H9 (cell line): Measurements from ENCODE around the gene FANCC. TPM values are rescaled to one million over a fixed set of nuclear protein-coding genes. Genes with fewer than 3 reads are reported as not detected.

ENCODE experiments used
- DNase-seq: peaks from one replicate; pipeline ENCODE4 v3.0.0-alpha.2; 2017
- H2AFZ ChIP-seq: one replicate; pipeline ENCODE4 v1.6.1; 2013; ENCODE audit warnings: mild to moderate bottlenecking, low read length, control low read depth, moderate library complexity
- H2AK5ac ChIP-seq: 2 replicates; pipeline ENCODE4 v1.6.1; 2013; ENCODE audit warnings: low read length, control low read depth, mixed read lengths; ENCODE audit not compliant: insufficient read length
- H2BK120ac ChIP-seq: one replicate; pipeline ENCODE4 v1.6.1; 2013; ENCODE audit warnings: low read depth, mild to moderate bottlenecking, low read length, control low read depth, inconsistent platforms; ENCODE audit not compliant: poor library complexity, severe bottlenecking
- H2BK12ac ChIP-seq: 2 replicates; pipeline ENCODE4 v1.6.1; 2013; ENCODE audit warnings: low read length, control low read depth, mixed read lengths, low read depth; ENCODE audit not compliant: insufficient read length
- H2BK15ac ChIP-seq: 2 replicates; pipeline ENCODE4 v1.6.1; 2013; ENCODE audit warnings: low read depth, low read length, control low read depth
- H2BK20ac ChIP-seq: one replicate; pipeline ENCODE4 v1.6.1; 2013; ENCODE audit warnings: low read depth, mild to moderate bottlenecking, low read length, control low read depth, inconsistent platforms; ENCODE audit not compliant: poor library complexity, severe bottlenecking
- H2BK5ac ChIP-seq: 2 replicates; pipeline ENCODE4 v1.6.1; 2013; ENCODE audit warnings: low read length, control low read depth, mixed read lengths; ENCODE audit not compliant: insufficient read length
- H3K14ac ChIP-seq: 2 replicates; pipeline ENCODE4 v1.6.1; 2013; ENCODE audit warnings: low read length, control low read depth; ENCODE audit not compliant: insufficient read depth
- H3K18ac ChIP-seq: 2 replicates; pipeline ENCODE4 v1.6.1; 2013; ENCODE audit warnings: low read depth, mild to moderate bottlenecking, mixed read lengths, low read length, control low read depth; ENCODE audit not compliant: insufficient read length
- H3K23ac ChIP-seq: 2 replicates; pipeline ENCODE4 v1.6.1; 2013; ENCODE audit warnings: low read length, control low read depth, mixed read lengths, low read depth; ENCODE audit not compliant: insufficient read length
- H3K23me2 ChIP-seq: 2 replicates; pipeline ENCODE4 v1.6.1; 2013; ENCODE audit warnings: low read depth, mild to moderate bottlenecking, mixed read lengths, low read length, control low read depth; ENCODE audit not compliant: insufficient read length, poor library complexity, severe bottlenecking
- H3K27ac ChIP-seq: 2 replicates; pipeline ENCODE4 v1.5.1; 2013; ENCODE audit warnings: low read length, control low read depth, mixed read lengths, low read depth; ENCODE audit not compliant: insufficient read length
- H3K27me3 ChIP-seq: 2 replicates; pipeline ENCODE4 v1.6.1; 2013; ENCODE audit warnings: low read length, control low read depth, inconsistent platforms; ENCODE audit not compliant: insufficient read depth
- H3K4ac ChIP-seq: 2 replicates; pipeline ENCODE4 v1.6.1; 2013; ENCODE audit warnings: low read depth, mild to moderate bottlenecking, control low read depth, inconsistent platforms, low read length, moderate library complexity
- H3K4me1 ChIP-seq: 2 replicates; pipeline ENCODE4 v1.6.1; 2013; ENCODE audit warnings: low read length, control low read depth, inconsistent platforms; ENCODE audit not compliant: insufficient read depth
- H3K4me2 ChIP-seq: 2 replicates; pipeline ENCODE4 v1.6.1; 2013; ENCODE audit warnings: low read length, control low read depth, mixed read lengths; ENCODE audit not compliant: insufficient read length, insufficient read depth
- H3K56ac ChIP-seq: 2 replicates; pipeline ENCODE4 v1.6.1; 2013; ENCODE audit warnings: low read depth, mild to moderate bottlenecking, mixed read lengths, low read length, control low read depth; ENCODE audit not compliant: insufficient read length
- H3K79me1 ChIP-seq: 2 replicates; pipeline ENCODE4 v1.6.1; 2013; ENCODE audit warnings: low read depth, mild to moderate bottlenecking, moderate library complexity, low read length, control low read depth, inconsistent platforms; ENCODE audit not compliant: insufficient read depth, poor library complexity, severe bottlenecking
- H3K79me2 ChIP-seq: 2 replicates; pipeline ENCODE4 v1.6.1; 2013; ENCODE audit warnings: low read length, control low read depth, inconsistent platforms; ENCODE audit not compliant: insufficient read depth
- H3K9ac ChIP-seq: 2 replicates; pipeline ENCODE4 v1.6.1; 2013; ENCODE audit warnings: low read length, control low read depth, mixed read lengths; ENCODE audit not compliant: insufficient read length; ENCODE audit errors: extremely low read depth
- H3K9me3 ChIP-seq: one replicate; pipeline ENCODE4 v1.6.1; 2013; ENCODE audit warnings: low read depth, low read length, inconsistent platforms; ENCODE audit not compliant: control insufficient read depth
- H3T11ph ChIP-seq: one replicate; pipeline ENCODE4 v1.6.1; 2013; ENCODE audit warnings: mild to moderate bottlenecking, low read length, control low read depth, inconsistent platforms
- H4K20me1 ChIP-seq: one replicate; pipeline ENCODE4 v1.6.1; 2013; ENCODE audit not compliant: control insufficient read depth, insufficient read length, insufficient read depth
- H4K5ac ChIP-seq: 2 replicates; pipeline ENCODE4 v1.6.1; 2013; ENCODE audit warnings: low read depth, mild to moderate bottlenecking, mixed read lengths, low read length, control low read depth; ENCODE audit not compliant: insufficient read length
- H4K8ac ChIP-seq: replicated peaks from 2 replicates; pipeline ENCODE4 v1.6.1; 2013; ENCODE audit warnings: low read length, control low read depth, mixed read lengths, low read depth; ENCODE audit not compliant: insufficient read length
- H4K91ac ChIP-seq: 2 replicates; pipeline ENCODE4 v1.6.1; 2013; ENCODE audit warnings: low read depth, mild to moderate bottlenecking, moderate library complexity, mixed read lengths, low read length, control low read depth; ENCODE audit not compliant: insufficient read length
- H3K27ac Mint-ChIP-seq, 3 experiments: 2 replicates in 2 of 3; 3 replicates in 1 of 3; pipeline ENCODE4 v1.8.0; 2020 to 2021; ENCODE audit warnings: mixed read lengths in 3 of 3, mild to moderate bottlenecking in 1 of 3, moderate library complexity in 1 of 3
- H3K27me3 Mint-ChIP-seq: 2 replicates; pipeline ENCODE4 v1.8.0; 2021; ENCODE audit warnings: low read depth, mild to moderate bottlenecking, moderate library complexity, mixed read lengths
- H3K36me3 Mint-ChIP-seq, 3 experiments: 2 replicates in 2 of 3; 3 replicates in 1 of 3; pipeline ENCODE4 v1.8.0; 2020 to 2021; ENCODE audit warnings: low read depth in 3 of 3, mixed read lengths in 3 of 3; ENCODE audit not compliant: insufficient read depth in 1 of 3
- H3K4me1 Mint-ChIP-seq, 2 experiments: 2 replicates each; pipeline ENCODE4 v1.8.0; 2020; ENCODE audit warnings: mixed read lengths in 2 of 2
- H3K4me3 Mint-ChIP-seq, 2 experiments: 2 replicates in 1 of 2; 3 replicates in 1 of 2; pipeline ENCODE4 v1.8.0; 2020 to 2021; ENCODE audit warnings: mild to moderate bottlenecking in 2 of 2, mixed read lengths in 2 of 2, moderate library complexity in 1 of 2
- H3K9me3 Mint-ChIP-seq, 2 experiments: 2 replicates in 1 of 2; 3 replicates in 1 of 2; pipeline ENCODE4 v1.8.0; 2020; ENCODE audit warnings: mild to moderate bottlenecking in 2 of 2, mixed read lengths in 2 of 2, moderate library complexity in 1 of 2
- WGBS: extraction: QIAGEN DNeasy Blood & Tissue Kit; methylation state at CpG from one replicate; pipeline ENCODE4 v1.1.7; 2013; ENCODE audit warnings: missing lambda C conversion rate, low lambda C conversion rate, mixed read lengths; ENCODE audit not compliant: insufficient read length; ENCODE audit errors: extremely low coverage; 5-methylcytosine and 5-hydroxymethylcytosine counted together
- total RNA-seq: library from RNA; stranded (reverse); gene quantifications from 2 replicates; pipeline ENCODE4 v1.2.1, GENCODE V29; 2021
- TF ChIP-seq, protein P1 (sequence below): fragments of 200-600 bp; sonication (generic); conservative IDR thresholded peaks from 3 replicates; pipeline ENCODE4 v1.8.0; 2021; ENCODE audit warnings: antibody characterized with exemption, mild to moderate bottlenecking

Gene FANCC
- total RNA-seq, 1 experiment from 2014 or later: 14.6 TPM

DNA sequence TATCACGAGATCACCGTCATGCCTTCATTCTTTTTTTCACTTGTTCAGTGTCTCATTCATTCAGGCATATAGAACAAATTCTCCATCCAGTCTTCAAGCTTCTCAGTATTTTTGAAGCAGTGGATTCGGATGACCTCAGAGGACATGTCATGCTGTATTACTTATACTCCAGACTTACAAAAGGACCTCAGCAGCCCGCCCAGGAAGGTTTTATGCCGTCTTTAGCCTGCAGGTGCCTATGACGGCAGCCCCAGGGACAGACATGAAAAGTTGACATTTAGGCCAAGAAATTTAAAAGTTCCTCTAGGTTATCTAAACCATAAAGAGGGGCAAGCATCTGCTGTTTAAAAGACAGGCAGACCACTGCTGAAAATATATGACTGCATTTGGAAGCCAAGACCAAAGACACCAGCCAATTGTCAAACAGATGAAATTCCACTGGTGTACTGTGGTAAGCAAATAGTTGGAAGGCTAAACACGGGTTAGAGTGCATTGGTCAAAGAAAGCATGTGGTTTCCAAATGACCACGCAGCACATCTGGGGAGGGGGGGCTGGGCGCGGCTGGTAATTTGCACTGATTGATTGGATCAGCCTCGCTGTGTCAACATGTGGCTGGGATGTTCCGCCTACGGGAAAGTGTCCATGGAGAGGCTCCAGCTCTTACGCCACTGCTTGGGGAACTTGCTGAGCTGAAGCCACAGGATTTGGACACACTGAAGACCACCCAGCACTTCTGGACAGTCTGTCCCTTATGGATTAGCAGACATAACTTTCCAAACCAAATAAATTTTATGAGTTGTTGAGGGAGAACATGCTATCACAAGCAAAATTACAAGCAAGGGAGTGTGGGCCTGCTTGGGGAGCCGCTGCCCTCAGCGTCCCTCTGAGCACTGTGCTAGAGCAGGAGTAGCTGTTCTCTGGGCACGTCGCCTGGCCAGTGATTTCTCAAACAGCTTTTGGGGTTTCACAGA lies 173.6 kb downstream of the FANCC start:
- no peak overlapping the region for H2BK20ac ChIP-seq
- H2BK120ac ChIP-seq: no peak overlapping the region
- no peaks in the 10 kb centered on the region for H3K79me2 ChIP-seq
- no peaks in the 10 kb centered on the region for H3K23me2 ChIP-seq
- H2AFZ ChIP-seq: no peak overlapping the region
- no peaks in the 10 kb centered on the region for H4K20me1 ChIP-seq
- TF ChIP-seq, protein P1, sequence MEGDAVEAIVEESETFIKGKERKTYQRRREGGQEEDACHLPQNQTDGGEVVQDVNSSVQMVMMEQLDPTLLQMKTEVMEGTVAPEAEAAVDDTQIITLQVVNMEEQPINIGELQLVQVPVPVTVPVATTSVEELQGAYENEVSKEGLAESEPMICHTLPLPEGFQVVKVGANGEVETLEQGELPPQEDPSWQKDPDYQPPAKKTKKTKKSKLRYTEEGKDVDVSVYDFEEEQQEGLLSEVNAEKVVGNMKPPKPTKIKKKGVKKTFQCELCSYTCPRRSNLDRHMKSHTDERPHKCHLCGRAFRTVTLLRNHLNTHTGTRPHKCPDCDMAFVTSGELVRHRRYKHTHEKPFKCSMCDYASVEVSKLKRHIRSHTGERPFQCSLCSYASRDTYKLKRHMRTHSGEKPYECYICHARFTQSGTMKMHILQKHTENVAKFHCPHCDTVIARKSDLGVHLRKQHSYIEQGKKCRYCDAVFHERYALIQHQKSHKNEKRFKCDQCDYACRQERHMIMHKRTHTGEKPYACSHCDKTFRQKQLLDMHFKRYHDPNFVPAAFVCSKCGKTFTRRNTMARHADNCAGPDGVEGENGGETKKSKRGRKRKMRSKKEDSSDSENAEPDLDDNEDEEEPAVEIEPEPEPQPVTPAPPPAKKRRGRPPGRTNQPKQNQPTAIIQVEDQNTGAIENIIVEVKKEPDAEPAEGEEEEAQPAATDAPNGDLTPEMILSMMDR: no peak
- no peak overlapping the region for H3K27ac ChIP-seq
- no peak overlapping the region for H2BK12ac ChIP-seq
- no peak overlapping the region for H4K91ac ChIP-seq
- no peak overlapping the region for H3K18ac ChIP-seq
- H2AK5ac ChIP-seq: no peak overlapping the region
- no peak overlapping the region for H3K4me2 ChIP-seq
- H3K27me3 ChIP-seq: no peaks in the 10 kb centered on the region
- no peak overlapping the region for H4K8ac ChIP-seq
- no peak overlapping the region for H3K23ac ChIP-seq
- H3K4ac ChIP-seq: no peak overlapping the region
- no peaks in the 10 kb centered on the region for H3K79me1 ChIP-seq
- H3K56ac ChIP-seq: no peak overlapping the region
- peaks cover 15 to 16% of the 10 kb centered on the region in 2 experiments for H3K4me1 Mint-ChIP-seq
- no peak overlapping the region for H3K4me3 Mint-ChIP-seq
- H3K9me3 ChIP-seq: no peaks in the 10 kb centered on the region
- H3K4me1 ChIP-seq: peaks cover 2% of the 10 kb centered on the region
- no peak overlapping the region for H3K14ac ChIP-seq
- H2BK15ac ChIP-seq: no peak overlapping the region
- H3K9me3 Mint-ChIP-seq: no peaks in the 10 kb centered on the region
- no CpG with 5 or more reads among the region's 18 CpGs for WGBS
- no peak overlapping the region for H3T11ph ChIP-seq
- DNase-seq: no peak
- H3K27me3 Mint-ChIP-seq: no peaks in the 10 kb centered on the region
- H3K9ac ChIP-seq: no peak overlapping the region
- H3K27ac Mint-ChIP-seq: no peak overlapping the region; a peak in 1 of 7 replicates
- no peaks in the 10 kb centered on the region for H3K36me3 Mint-ChIP-seq
- H2BK5ac ChIP-seq: no peak overlapping the region
- no peak overlapping the region for H4K5ac ChIP-seq
